Smooth muscle cell (in vitro differentiated cells): ENCODE results near the gene KCNK16. TPM values are rescaled to one million over a fixed set of nuclear protein-coding genes. Genes with fewer than 3 reads are reported as not detected.

Source experiments
- DNase-seq: peaks from one replicate; lab custom pipeline; 2025; ENCODE audit not compliant: unreplicated experiment; lab: John Stamatoyannopoulos, UW
- H2AFZ ChIP-seq: fragments of 200-600 bp; sonication (generic); 2 replicates; pipeline ENCODE4 v1.6.0; 2016; ENCODE audit warnings: antibody characterized with exemption, low read depth, mild to moderate bottlenecking
- H3F3A ChIP-seq: fragments of 200-600 bp; sonication (generic); 2 replicates; pipeline ENCODE4 v1.6.0; 2017; ENCODE audit warnings: antibody characterized with exemption, low read depth
- H3K27ac ChIP-seq: fragments of 200-600 bp; sonication (generic); 2 replicates; pipeline ENCODE4 v1.5.1; 2016; ENCODE audit warnings: low read depth, mild to moderate bottlenecking
- H3K27me3 ChIP-seq: fragments of 200-600 bp; sonication (generic); 2 replicates; pipeline ENCODE4 v1.6.1; 2016; ENCODE audit warnings: low read depth, mild to moderate bottlenecking
- H3K36me3 ChIP-seq: fragments of 200-600 bp; sonication (generic); 2 replicates; pipeline ENCODE4 v1.5.1; 2016; ENCODE audit warnings: low read depth
- H3K4me1 ChIP-seq: fragments of 200-600 bp; sonication (generic); 2 replicates; pipeline ENCODE4 v1.5.1; 2016; ENCODE audit warnings: low read depth
- H3K4me2 ChIP-seq: fragments of 200-600 bp; sonication (generic); 2 replicates; pipeline ENCODE4 v1.6.0; 2016; ENCODE audit warnings: mild to moderate bottlenecking
- H3K4me3 ChIP-seq: fragments of 200-600 bp; sonication (generic); 2 replicates; pipeline ENCODE4 v1.5.1; 2016; ENCODE audit warnings: mild to moderate bottlenecking
- H3K79me2 ChIP-seq: fragments of 200-600 bp; sonication (generic); 2 replicates; pipeline ENCODE4 v1.6.0; 2016; ENCODE audit warnings: low read depth, mild to moderate bottlenecking
- H3K9ac ChIP-seq: fragments of 200-600 bp; sonication (generic); 2 replicates; pipeline ENCODE4 v1.6.0; 2016; ENCODE audit warnings: low read depth
- H3K9me3 ChIP-seq: fragments of 200-600 bp; sonication (generic); replicated peaks from 2 replicates; pipeline ENCODE4 v1.5.1; 2016; ENCODE audit warnings: low read depth
- H4K20me1 ChIP-seq: fragments of 200-600 bp; sonication (generic); 2 replicates; pipeline ENCODE4 v1.6.0; 2016; ENCODE audit warnings: low read depth
- WGBS: methylation state at CpG from one replicate; pipeline ENCODE4 v1.1.7; 2016; ENCODE audit warnings: low lambda C conversion rate; 5-methylcytosine and 5-hydroxymethylcytosine counted together
- polyA plus RNA-seq: library from polyadenylated mRNA; unstranded; fragments of >200 nt; fragmentation: Nextera tagmentation; extraction: Ambion mirVana; gene quantifications from 2 replicates; pipeline ENCODE4 v1.2.1, GENCODE V29; 2016
- total RNA-seq: library from RNA; depleted of rRNA; stranded (reverse); fragments of >200 nt; gene quantifications from 2 replicates; pipeline ENCODE4 v1.2.3, GENCODE V29; 2014
- TF ChIP-seq, protein P1 (sequence below): fragments of 200-600 bp; sonication (generic); IDR thresholded peaks from 2 replicates; pipeline ENCODE4 v1.5.1; 2017; ENCODE audit warnings: borderline replicate concordance, mild to moderate bottlenecking, antibody characterized with exemption; ENCODE audit not compliant: insufficient read depth, poor library complexity, severe bottlenecking

Gene KCNK16
- total and polyA plus RNA-seq, 2 experiments from 2014 or later: not detected

DNA sequence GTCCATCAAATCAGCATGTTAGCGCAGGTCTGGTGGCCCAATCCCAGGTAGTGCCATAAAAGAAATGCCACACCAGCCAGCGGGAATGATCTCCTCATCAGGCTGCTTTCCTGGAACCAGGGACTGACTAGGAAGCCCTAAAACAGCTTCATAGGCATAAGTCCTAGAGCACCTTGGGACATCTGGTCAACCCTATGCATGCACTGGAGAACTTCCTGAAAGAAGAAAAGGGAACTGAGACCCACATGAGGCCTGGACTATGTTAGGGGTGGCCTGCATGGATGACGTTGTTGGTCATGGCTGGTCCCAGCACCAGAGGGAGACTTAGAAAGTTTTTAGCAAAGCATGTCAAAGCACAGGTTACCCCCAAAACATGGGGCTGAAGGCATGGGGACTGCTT, 7.6 kb upstream of the KCNK16 start:
- H3K79me2 ChIP-seq: no peaks in the 10 kb centered on the region
- no peaks in the 10 kb centered on the region for H3K4me1 ChIP-seq
- TF ChIP-seq, protein P1, sequence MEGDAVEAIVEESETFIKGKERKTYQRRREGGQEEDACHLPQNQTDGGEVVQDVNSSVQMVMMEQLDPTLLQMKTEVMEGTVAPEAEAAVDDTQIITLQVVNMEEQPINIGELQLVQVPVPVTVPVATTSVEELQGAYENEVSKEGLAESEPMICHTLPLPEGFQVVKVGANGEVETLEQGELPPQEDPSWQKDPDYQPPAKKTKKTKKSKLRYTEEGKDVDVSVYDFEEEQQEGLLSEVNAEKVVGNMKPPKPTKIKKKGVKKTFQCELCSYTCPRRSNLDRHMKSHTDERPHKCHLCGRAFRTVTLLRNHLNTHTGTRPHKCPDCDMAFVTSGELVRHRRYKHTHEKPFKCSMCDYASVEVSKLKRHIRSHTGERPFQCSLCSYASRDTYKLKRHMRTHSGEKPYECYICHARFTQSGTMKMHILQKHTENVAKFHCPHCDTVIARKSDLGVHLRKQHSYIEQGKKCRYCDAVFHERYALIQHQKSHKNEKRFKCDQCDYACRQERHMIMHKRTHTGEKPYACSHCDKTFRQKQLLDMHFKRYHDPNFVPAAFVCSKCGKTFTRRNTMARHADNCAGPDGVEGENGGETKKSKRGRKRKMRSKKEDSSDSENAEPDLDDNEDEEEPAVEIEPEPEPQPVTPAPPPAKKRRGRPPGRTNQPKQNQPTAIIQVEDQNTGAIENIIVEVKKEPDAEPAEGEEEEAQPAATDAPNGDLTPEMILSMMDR: no peak
- H2AFZ ChIP-seq: no peak overlapping the region
- H3K4me3 ChIP-seq: no peak overlapping the region
- peaks cover 82% of the 10 kb centered on the region for H3K27me3 ChIP-seq
- H3K4me2 ChIP-seq: no peak overlapping the region
- H3K9ac ChIP-seq: no peak overlapping the region
- H4K20me1 ChIP-seq: no peaks in the 10 kb centered on the region
- H3K27ac ChIP-seq: no peak overlapping the region
- no peaks in the 10 kb centered on the region for H3K36me3 ChIP-seq
- H3F3A ChIP-seq: no peaks in the 10 kb centered on the region
- H3K9me3 ChIP-seq: no peaks in the 10 kb centered on the region
- WGBS: 94% methylated on average over 3 of the region's 3 CpGs
- no peak for DNase-seq

DNA sequence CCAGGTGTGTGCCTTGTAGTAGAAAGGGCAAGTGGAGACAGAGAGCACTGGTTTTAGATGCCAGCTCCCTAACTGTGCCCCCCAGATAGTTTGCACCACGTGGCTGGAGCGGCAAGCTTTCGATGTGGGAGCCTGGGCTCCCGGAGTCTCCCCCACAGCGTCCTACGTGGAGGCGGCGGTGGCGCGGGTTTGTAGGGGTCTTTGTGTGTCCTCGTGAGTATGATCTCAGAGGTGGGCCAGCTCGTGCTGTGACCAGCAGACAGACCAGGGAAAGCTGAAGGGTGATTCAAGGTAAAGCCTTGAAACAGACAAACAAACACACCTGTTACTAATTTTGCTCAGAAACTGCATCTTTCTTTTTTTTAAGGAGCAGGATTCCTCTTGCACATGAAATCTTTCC, 5.6 kb upstream of the KCNK16 start:
- Histone ChIP-seq H3K27me3 (peaks cover 79% of the 10 kb centered on the region), H3K4me3 (no peak overlapping the region)

DNA sequence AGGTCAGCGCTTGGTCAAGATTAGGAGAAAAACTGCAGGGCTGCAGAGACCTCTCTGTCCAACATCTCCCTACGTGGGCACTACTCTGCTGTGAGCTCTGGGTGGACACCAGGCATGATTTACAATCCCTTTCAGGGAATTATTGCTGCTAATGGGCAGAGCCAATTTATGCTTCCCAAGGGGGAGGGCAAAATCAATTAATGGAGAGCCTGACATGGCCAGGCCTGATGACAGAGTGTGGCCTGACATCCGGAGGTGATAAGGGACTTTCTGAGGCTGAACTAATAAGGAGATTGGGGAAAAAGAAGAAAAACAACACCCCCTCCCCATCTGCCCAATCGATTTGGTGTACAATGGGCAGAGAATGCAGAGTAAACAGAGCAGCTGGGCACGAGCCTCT, 5.0 kb upstream of the KCNK16 start:
- Histone ChIP-seq H3K27ac (no peak overlapping the region), H4K20me1 (no peaks in the 10 kb centered on the region), H3K36me3 (no peaks in the 10 kb centered on the region), H3K27me3 (peaks cover 79% of the 10 kb centered on the region), H3K9ac (no peak overlapping the region), H3K79me2 (no peaks in the 10 kb centered on the region), H3K4me1 (no peaks in the 10 kb centered on the region), H3F3A (no peaks in the 10 kb centered on the region), H3K9me3 (no peaks in the 10 kb centered on the region), H3K4me2 (no peak overlapping the region), H2AFZ (no peak overlapping the region), H3K4me3 (no peak overlapping the region)
- DNase-seq: no peak
- WGBS: 81% methylated on average over 5 of the region's 5 CpGs
- TF ChIP-seq, protein P1: no peak

More for the DNA sequence above, 5.6 kb upstream of the KCNK16 start:
- Histone ChIP-seq H3F3A (no peaks in the 10 kb centered on the region), H3K9me3 (no peaks in the 10 kb centered on the region), H3K36me3 (no peaks in the 10 kb centered on the region), H3K79me2 (no peaks in the 10 kb centered on the region), H3K4me1 (no peaks in the 10 kb centered on the region), H2AFZ (no peak overlapping the region), H3K9ac (no peak overlapping the region), H4K20me1 (no peaks in the 10 kb centered on the region), H3K4me2 (no peak overlapping the region), H3K27ac (no peak overlapping the region)
- 87% methylated on average over 12 of the region's 12 CpGs for WGBS
- DNase-seq: no peak
- TF ChIP-seq, protein P1: no peak

DNA sequence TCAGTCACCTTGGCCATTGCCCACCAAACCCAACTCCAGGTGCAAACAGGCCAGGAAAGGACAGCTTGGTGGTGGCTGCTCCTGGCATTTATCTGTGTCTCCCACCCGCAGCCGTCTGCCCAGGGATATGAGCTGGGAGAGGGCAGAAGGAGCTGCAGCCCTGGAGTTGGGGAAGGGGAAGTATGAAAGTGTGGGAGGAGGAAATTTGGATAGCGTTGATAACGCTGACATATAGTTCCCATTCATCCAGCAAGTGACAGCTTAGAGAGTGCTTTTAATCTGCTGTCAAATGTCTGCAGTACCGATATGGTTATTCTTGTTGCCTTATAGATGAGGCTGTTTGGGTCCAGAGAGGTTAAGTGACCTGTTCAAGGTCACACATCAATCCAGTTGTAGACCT, 741 bp downstream of the KCNK16 start:
- Histone ChIP-seq H3K27me3 (peaks cover 87% of the 10 kb centered on the region), H3K36me3 (no peaks in the 10 kb centered on the region), H3K4me2 (no peak overlapping the region), H4K20me1 (no peaks in the 10 kb centered on the region), H3K9ac (no peak overlapping the region), H3K4me1 (no peaks in the 10 kb centered on the region), H3K79me2 (no peaks in the 10 kb centered on the region), H3K9me3 (no peaks in the 10 kb centered on the region), H3K27ac (no peak overlapping the region), H3K4me3 (no peak overlapping the region), H3F3A (no peaks in the 10 kb centered on the region), H2AFZ (no peak overlapping the region)
- WGBS: 84% methylated on average over 5 of the region's 5 CpGs
- TF ChIP-seq, protein P1: no peak
- DNase-seq: no peak
